Measurements from ENCODE around the gene ZNF548. TPM values are rescaled to one million over a fixed set of nuclear protein-coding genes. Genes with fewer than 3 reads are reported as not detected.

Gene ZNF548
- total RNA-seq (2022; extraction: Qiagen RNA extraction; ENCODE audit: low read depth) = 4.0 to 4.7 TPM (median 4.4 TPM) in 5 replicates

DNA sequence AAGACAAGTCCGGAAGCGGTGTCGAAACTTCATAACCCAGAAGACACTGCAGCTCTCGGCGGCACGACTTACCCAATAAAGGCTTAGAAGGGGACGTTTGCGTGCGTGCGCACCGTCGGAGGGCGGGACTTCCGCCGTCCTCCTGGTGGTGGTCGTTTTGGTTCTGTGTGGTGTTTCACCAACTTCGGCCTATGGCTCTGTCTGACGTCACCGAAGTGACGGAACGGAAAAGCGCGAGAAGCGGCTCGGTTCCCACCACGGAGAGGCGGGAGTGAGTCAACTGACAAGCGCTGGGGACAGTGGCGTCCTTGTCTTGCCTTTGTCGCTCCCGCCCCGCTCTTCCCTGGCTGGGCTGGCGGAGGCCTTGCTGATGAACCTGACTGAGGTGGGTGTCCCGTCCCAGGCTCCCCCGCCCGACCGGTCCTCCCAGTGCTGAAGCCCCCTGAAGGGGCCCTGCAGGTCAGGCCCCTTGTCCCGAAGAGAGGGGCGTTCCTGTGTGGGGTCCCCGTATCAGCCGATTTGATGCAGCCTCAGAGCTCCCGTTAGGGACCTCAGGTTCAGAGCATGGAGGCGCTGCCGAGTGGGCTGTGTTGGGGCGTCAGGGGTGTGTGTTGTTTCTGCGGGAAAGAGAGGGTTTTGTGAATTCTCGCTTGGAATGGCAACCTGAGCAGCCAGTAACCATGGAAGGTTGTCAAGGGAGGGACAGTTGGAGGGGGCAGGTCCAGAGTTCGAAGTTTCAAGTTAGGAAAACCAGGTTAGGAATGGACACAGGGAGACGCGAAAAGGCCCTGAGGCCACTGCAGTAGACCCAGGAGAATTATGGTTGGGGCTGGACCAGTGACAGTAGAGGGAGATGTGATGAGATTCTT, at the start of gene ZNF548:
TSS of gene ZNF548 (plus strand) at position 125 of the 869 bp plus-strand sequence. CDS start at position 371, 246 bp downstream.

DNA sequence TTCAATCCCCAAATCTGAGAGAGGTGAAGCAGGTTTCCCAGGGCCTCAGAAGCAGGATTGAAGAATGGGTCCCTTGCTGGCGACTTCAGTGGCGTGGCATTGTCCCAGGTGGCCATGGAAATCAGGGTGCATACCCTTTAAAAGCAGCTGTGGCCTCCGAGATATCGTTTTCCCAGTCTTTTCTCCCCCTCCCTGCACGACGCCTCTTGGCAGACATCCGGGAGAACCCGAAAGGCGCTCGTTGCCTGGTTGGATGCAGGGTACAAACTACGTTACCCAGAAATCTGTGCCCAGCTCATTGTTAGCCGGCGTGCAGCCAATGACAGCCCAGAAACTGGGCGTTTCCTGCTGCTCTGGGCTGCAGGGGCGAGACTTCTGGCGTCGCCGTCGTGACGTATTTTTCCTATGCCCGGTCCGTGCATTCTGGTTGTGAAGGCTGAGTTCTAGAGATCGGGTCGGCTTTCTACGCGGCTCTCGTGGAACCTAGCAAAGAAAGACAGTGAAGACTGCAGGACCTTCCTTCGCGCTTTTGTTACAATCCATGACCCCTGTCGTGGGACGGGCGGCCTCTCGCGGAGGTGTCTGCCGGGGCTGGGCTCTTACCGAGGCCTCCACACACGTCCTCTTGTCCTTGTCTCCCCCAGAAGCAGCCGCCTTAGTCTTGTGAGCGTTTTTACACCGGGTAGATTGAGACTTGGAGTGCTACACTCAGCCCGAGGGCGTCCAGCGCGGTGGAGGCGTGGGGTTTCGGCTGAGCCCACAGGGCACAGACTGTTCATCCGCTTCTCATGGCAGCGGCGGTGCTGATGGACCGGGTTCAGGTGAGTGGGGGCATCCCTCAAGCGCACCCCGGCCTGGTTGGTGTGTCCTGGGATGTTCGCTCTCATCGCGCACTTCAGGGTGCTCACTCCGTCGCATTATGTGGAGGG, 38.5 kb upstream of the ZNF548 start, which contains the start of gene ZNF304:
TSS of gene ZNF304 (plus strand) at position 395 of the 929 bp plus-strand sequence. CDS start at position 789, 394 bp downstream.

DNA sequence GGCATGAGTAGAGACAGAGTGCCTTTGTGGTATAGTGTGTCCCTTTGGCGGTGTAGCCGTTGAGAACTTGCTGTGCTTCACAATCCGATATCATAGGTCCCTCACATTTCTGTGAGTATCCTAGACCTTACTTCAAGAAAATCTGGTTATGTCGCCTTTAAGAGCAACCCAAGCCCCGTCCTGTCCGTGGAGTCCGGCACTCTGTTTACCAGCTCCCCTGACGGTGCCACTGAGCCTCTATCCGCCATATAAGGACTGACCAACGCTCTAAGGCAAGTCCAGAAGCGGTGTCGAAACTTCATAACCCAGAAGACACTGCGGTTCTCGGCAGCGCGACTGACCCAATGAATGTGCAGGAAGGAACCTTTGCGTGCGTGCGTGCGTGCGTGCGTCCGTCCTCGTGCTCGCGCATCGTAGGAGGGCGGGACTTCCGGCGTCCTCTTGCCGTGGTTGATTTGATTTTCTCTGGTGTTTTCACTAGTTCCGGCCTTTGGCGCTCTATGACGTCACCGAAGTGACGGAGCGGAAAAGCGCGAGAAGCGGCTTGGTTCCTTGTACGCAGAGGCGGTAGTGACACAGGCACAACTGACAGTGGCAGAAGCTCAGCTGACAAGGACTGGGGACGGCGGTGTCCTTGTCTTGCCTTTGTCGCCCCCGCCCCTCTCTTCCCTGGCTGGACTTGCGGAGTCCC, 26.5 kb upstream of the ZNF548 start, which contains the start of the genes TRAPPC2B and ZNF547:
TSS of gene TRAPPC2B (plus strand) at position 555 of the 691 bp plus-strand sequence. CDS start 1,283 bp downstream, outside the sequence.
TSS of gene ZNF547 (plus strand) at position 555 of the 691 bp plus-strand sequence. CDS start 5,005 bp downstream, outside the sequence.

DNA sequence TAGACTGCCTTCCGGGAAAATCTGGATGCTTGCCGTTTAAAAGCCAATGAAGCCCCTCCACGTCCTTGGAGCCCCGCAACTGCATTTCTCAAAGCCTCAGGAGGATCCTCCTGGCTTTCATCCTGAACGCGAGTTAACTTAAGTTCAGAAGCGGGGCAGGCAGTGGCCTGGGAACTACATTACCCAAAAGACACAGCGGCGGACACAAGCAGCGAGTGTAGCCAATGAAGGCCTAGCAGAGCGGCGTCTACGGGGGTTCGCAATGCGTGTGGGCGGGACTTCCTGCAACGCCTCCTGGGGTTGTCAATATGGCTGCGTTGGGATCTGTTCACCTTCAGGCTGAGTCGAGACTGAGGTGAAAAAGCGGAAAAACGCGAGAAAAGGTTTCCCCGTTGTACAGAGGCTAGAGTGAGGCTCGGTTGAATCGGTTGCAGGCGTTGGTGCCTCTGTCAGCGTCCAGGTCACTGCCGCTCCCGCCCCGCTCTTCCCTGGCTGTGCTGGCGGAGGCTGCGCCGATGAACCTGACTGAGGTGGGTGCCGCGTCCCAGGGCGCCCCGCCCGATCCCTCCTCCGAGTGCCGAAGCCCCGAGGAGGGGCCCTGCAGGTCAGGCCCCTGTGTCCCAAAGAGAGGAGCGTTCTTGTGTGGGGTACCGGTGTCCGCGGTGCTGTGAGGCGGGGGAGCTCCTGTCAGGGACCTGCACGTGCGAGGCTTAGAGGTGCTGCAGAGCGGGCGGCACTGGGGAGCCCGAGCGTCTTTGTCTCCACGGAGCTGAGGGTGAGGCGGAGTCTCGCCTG, 21.4 kb downstream of the ZNF548 start, which contains the start of gene ZNF17:
TSS of gene ZNF17 (plus strand) at position 285 of the 795 bp plus-strand sequence. CDS start 2,455 bp downstream, outside the sequence.

DNA sequence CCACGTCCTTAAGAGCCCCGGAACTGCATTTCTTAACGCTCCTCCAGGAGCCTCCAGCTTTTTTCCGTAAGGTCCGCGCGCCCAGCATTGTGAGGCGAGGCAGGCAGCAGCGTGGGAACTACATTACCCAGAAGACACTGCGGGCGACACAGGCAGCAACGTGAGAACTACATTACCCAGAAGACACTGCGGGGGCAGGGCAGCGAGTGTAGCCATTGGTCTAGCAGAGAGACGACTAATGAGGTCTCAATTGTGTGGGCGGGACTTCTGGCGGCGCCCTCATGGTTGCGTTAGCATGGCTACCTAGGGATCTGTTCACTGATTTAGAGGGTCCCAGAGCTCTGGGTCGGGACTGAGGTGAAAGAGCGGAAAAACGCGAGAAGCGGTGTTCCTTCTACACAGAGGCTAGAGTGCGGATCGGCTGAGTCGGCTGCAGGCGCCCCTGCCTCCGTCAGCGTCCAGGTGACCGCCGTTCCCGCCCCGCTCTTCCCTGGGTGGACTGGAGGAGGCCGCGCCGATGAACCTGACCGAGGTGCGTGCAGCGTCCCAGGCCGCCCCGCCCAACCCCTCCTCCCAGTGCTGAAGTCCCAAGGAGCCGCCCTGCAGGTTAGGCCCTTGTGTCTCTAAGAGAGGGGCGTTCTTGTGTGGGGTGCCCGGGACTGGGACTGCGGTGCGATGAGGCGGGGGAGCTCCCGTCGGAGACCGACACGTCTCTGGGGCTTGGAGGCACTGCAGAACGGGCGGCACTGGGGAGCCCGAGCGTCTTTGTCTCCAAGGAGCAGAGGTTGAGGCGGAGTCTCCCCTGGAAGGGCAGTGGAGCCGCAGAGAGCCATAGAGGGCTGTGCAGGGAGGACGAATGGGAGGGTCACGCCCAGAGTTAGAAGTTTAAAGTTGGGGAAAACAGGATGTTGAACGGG, 45.7 kb downstream of the ZNF548 start, which contains the start of gene ZNF749:
TSS of gene ZNF749 (plus strand) at position 264 of the 917 bp plus-strand sequence. CDS start at position 518, 254 bp downstream.

Other genes with a start within 250 kb of the ZNF548 start
- not detected in 5 replicates for gene ZIM3, start 244.7 kb upstream of the ZNF548 start, total RNA-seq (2022; extraction: Qiagen RNA extraction; ENCODE audit: low read depth)
- not detected in 5 replicates for gene DUXA, start 222.4 kb upstream of the ZNF548 start, total RNA-seq (2022; extraction: Qiagen RNA extraction; ENCODE audit: low read depth)
- gene ZNF264, start 198.4 kb upstream of the ZNF548 start, total RNA-seq (2022; extraction: Qiagen RNA extraction; ENCODE audit: low read depth) = 6.7 to 9.4 TPM (median 8.1 TPM) in 5 replicates
- 0.15 to 0.40 TPM (median 0.26 TPM) in 5 replicates for gene AURKC, start 158.8 kb upstream of the ZNF548 start, total RNA-seq (2022; extraction: Qiagen RNA extraction; ENCODE audit: low read depth)
- 1.5 to 2.6 TPM (median 2.1 TPM) in 5 replicates for gene ZNF805, start 149.2 kb upstream of the ZNF548 start, total RNA-seq (2022; extraction: Qiagen RNA extraction; ENCODE audit: low read depth)
- gene ZNF460, start 109.4 kb upstream of the ZNF548 start, total RNA-seq (2022; extraction: Qiagen RNA extraction; ENCODE audit: low read depth) = 0.82 to 1.4 TPM (median 1.1 TPM) in 5 replicates
- gene ZNF543, start 69.4 kb upstream of the ZNF548 start, total RNA-seq (2022; extraction: Qiagen RNA extraction; ENCODE audit: low read depth) = 1.5 to 2.2 TPM (median 1.6 TPM) in 5 replicates
- 1.9 to 2.4 TPM (median 2.1 TPM) in 5 replicates for gene ZNF304, start 38.6 kb upstream of the ZNF548 start, total RNA-seq (2022; extraction: Qiagen RNA extraction; ENCODE audit: low read depth)
- 14.3 to 16.1 TPM (median 15.7 TPM) in 5 replicates for gene TRAPPC2B, start 26.3 kb upstream of the ZNF548 start, total RNA-seq (2022; extraction: Qiagen RNA extraction; ENCODE audit: low read depth)
- gene ZNF547, start 26.3 kb upstream of the ZNF548 start, total RNA-seq (2022; extraction: Qiagen RNA extraction; ENCODE audit: low read depth) = 1.1 to 1.9 TPM (median 1.5 TPM) in 5 replicates
- 4.2 to 6.8 TPM (median 4.7 TPM) in 5 replicates for gene ZNF17, start 21.3 kb downstream of the ZNF548 start, total RNA-seq (2022; extraction: Qiagen RNA extraction; ENCODE audit: low read depth)
- 15.2 to 17.6 TPM (median 16.7 TPM) in 5 replicates for gene ZNF749, start 45.5 kb downstream of the ZNF548 start, total RNA-seq (2022; extraction: Qiagen RNA extraction; ENCODE audit: low read depth)
- gene VN1R1, start 67.3 kb downstream of the ZNF548 start, total RNA-seq (2022; extraction: Qiagen RNA extraction; ENCODE audit: low read depth) = 0.03 to 0.06 TPM (median 0.05 TPM) in 3 of 5 replicates, not detected in the others
- 1.3 to 1.8 TPM (median 1.5 TPM) in 5 replicates for gene ZNF772, start 87.7 kb downstream of the ZNF548 start, total RNA-seq (2022; extraction: Qiagen RNA extraction; ENCODE audit: low read depth)
- 6.3 to 7.1 TPM (median 6.7 TPM) in 5 replicates for gene ZNF419, start 97.9 kb downstream of the ZNF548 start, total RNA-seq (2022; extraction: Qiagen RNA extraction; ENCODE audit: low read depth)
- 4.6 to 6.0 TPM (median 4.9 TPM) in 5 replicates for gene ZNF773, start 110.1 kb downstream of the ZNF548 start, total RNA-seq (2022; extraction: Qiagen RNA extraction; ENCODE audit: low read depth)
- 1.4 to 2.3 TPM (median 1.7 TPM) in 5 replicates for gene ZNF549, start 137.5 kb downstream of the ZNF548 start, total RNA-seq (2022; extraction: Qiagen RNA extraction; ENCODE audit: low read depth)
- 3.0 to 4.3 TPM (median 3.8 TPM) in 5 replicates for gene ZNF550, start 170.0 kb downstream of the ZNF548 start, total RNA-seq (2022; extraction: Qiagen RNA extraction; ENCODE audit: low read depth)
- 4.0 to 4.9 TPM (median 4.6 TPM) in 5 replicates for gene ZNF416, start 189.1 kb downstream of the ZNF548 start, total RNA-seq (2022; extraction: Qiagen RNA extraction; ENCODE audit: low read depth)
- not detected in 5 replicates for gene ZIK1, start 194.3 kb downstream of the ZNF548 start, total RNA-seq (2022; extraction: Qiagen RNA extraction; ENCODE audit: low read depth)
- gene ZNF530, start 210.0 kb downstream of the ZNF548 start, total RNA-seq (2022; extraction: Qiagen RNA extraction; ENCODE audit: low read depth) = 4.6 to 5.5 TPM (median 4.9 TPM) in 5 replicates
- 6.6 to 9.0 TPM (median 8.3 TPM) in 5 replicates for gene ZNF134, start 224.4 kb downstream of the ZNF548 start, total RNA-seq (2022; extraction: Qiagen RNA extraction; ENCODE audit: low read depth)
- gene ZNF211, start 243.3 kb downstream of the ZNF548 start, total RNA-seq (2022; extraction: Qiagen RNA extraction; ENCODE audit: low read depth) = 5.2 to 6.6 TPM (median 6.4 TPM) in 5 replicates

Data from A549 treated with DMSO at 1 μM for 4 hours (cell line).